HFFc6 (cell line): Measurements from ENCODE around the gene ACMSD. TPM values are rescaled to one million over a fixed set of nuclear protein-coding genes. Genes with fewer than 3 reads are reported as not detected.

ENCODE experiments used
- DNase-seq: peaks from one replicate; pipeline ENCODE4 v3.0.0-alpha.2; 2018
- H3K27ac Mint-ChIP-seq: 2 replicates; pipeline ENCODE4 v1.8.0; 2020; ENCODE audit warnings: mild to moderate bottlenecking, mixed read lengths
- H3K27me3 Mint-ChIP-seq: 2 replicates; pipeline ENCODE4 v1.8.0; 2021; ENCODE audit warnings: mild to moderate bottlenecking, moderate library complexity, mixed read lengths; ENCODE audit not compliant: insufficient read depth
- H3K36me3 Mint-ChIP-seq: 2 replicates; pipeline ENCODE4 v1.8.0; 2021; ENCODE audit warnings: low read depth, mixed read lengths
- H3K4me1 Mint-ChIP-seq: 2 replicates; pipeline ENCODE4 v1.8.0; 2020; ENCODE audit warnings: low read depth, mixed read lengths
- H3K4me3 Mint-ChIP-seq: 2 replicates; pipeline ENCODE4 v1.8.0; 2020; ENCODE audit warnings: mild to moderate bottlenecking, moderate library complexity, mixed read lengths
- H3K9me3 Mint-ChIP-seq: 2 replicates; pipeline ENCODE4 v1.8.0; 2020; ENCODE audit warnings: mild to moderate bottlenecking, mixed read lengths
- CTCF ChIP-seq: fragments of 200-600 bp; sonication (generic); IDR thresholded peaks from 2 replicates; pipeline ENCODE4 v1.5.0; 2021; ENCODE audit warnings: antibody characterized with exemption, mild to moderate bottlenecking
- total RNA-seq, 6 experiments: library from RNA; stranded (reverse); fragmentation: NEBNext Ultra II Directional; extraction: Animal tissue kit (Norgen Biotek cat#: 25700); gene quantifications; 2 replicates in 1 of 6; 3 replicates in 5 of 6; pipeline ENCODE4 v1.2.3, GENCODE V29; 2021

The ACMSD gene
- total RNA-seq, 6 experiments from 2014 or later: not detected

- H3K36me3 Mint-ChIP-seq: no peaks in the 10 kb centered on the region
- DNase-seq: no peak
- TF ChIP-seq CTCF: no peak
- H3K4me3 Mint-ChIP-seq: no peak overlapping the region
- no peak overlapping the region for H3K27ac Mint-ChIP-seq
- peaks cover 10% of the 10 kb centered on the region for H3K4me1 Mint-ChIP-seq
- H3K27me3 Mint-ChIP-seq: no peaks in the 10 kb centered on the region; the same call in 1 of the 2 replicates
- H3K9me3 Mint-ChIP-seq: no peaks in the 10 kb centered on the region; the same call in 1 of the 2 replicates
Measured at GRCh38 chr2:134910763-134911399, 72.5 kb downstream of the ACMSD start.

DNA sequence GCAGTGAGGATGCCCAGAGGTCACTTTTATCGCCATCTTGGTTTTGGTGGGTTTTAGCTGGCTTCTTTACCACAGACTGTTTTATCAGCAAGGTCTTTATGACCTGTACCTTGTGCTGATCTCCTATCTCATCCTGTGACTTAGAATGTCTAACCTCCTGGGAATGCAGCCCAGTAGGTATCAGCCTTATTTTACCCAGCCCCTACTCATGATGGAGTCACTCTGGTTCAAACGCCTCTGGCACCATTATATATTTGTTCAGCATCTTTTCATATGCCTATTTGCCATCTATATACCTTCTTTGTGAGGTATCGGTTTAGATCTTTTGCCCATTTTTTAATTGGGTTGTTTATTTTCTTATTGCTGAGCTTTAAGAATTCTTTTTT, 73.0 kb downstream of the ACMSD start:
- H3K9me3 Mint-ChIP-seq: no peaks in the 10 kb centered on the region; the same call in 1 of the 2 replicates
- peaks cover 10% of the 10 kb centered on the region for H3K4me1 Mint-ChIP-seq
- H3K36me3 Mint-ChIP-seq: no peaks in the 10 kb centered on the region
- no peak overlapping the region for H3K4me3 Mint-ChIP-seq
- no peak for DNase-seq
- H3K27ac Mint-ChIP-seq: no peak overlapping the region
- no peaks in the 10 kb centered on the region; the same call in 1 of the 2 replicates for H3K27me3 Mint-ChIP-seq
- no peak for TF ChIP-seq CTCF

- no peaks in the 10 kb centered on the region for H3K36me3 Mint-ChIP-seq
- TF ChIP-seq CTCF: no peak
- no peaks in the 10 kb centered on the region; the same call in 1 of the 2 replicates for H3K9me3 Mint-ChIP-seq
- DNase-seq: peak; percentile 53
- peaks cover 18% of the 10 kb centered on the region for H3K4me1 Mint-ChIP-seq
- no peak overlapping the region for H3K4me3 Mint-ChIP-seq
- no peaks in the 10 kb centered on the region; the same call in 1 of the 2 replicates for H3K27me3 Mint-ChIP-seq
- no peak overlapping the region for H3K27ac Mint-ChIP-seq
Measured at GRCh38 chr2:134912361-134912760, 73.9 kb downstream of the ACMSD start.

- Mint-ChIP-seq H3K4me1 (peaks cover 32% of the 10 kb centered on the region), H3K36me3 (peaks cover 13% of the 10 kb centered on the region), H3K4me3 (peak overlapping the region; percentile 96), H3K27me3 (no peaks in the 10 kb centered on the region), H3K9me3 (no peaks in the 10 kb centered on the region), H3K27ac (peak overlapping the region; percentile 97)
- TF ChIP-seq CTCF: no peak
- no peak for DNase-seq
Measured at GRCh38 chr2:134917360-134917865, 79.0 kb downstream of the ACMSD start.

DNA sequence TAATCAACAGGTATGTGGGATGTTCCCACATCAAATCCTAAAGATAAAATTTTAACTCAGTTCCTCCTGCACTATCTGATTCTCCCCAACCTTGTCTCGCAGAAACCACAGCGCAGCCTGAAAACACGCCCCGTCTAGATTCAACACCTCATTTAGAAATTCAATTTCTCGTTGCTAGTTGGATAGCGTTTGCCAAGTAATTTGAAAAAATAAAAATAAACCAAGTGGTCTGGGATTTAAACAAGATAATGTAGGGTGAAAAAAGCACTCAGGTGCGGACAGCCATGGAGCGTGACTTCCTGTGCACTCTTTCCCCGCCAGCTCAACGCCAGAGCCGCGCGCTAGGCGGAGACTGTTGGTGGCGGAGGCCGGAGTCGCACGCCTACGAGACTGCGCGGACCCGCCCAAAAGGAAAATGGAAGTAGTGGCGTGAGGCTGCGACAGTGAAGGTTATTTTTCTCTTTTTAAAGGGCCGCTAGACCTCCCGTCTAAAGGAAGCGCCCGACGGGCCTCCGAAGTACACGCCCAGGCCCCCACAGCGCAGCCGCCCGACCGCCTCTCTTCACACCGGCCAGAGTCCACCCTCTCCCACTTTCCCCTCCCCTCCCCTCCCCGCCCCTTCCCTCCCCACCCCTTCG, 79.6 kb downstream of the ACMSD start:
- peaks cover 33% of the 10 kb centered on the region for H3K4me1 Mint-ChIP-seq
- no peak for DNase-seq
- H3K36me3 Mint-ChIP-seq: peaks cover 13% of the 10 kb centered on the region
- peak; percentile 52 for TF ChIP-seq CTCF
- H3K27ac Mint-ChIP-seq: peak overlapping the region; percentile 97
- no peaks in the 10 kb centered on the region for H3K9me3 Mint-ChIP-seq
- peak overlapping the region; percentile 96 for H3K4me3 Mint-ChIP-seq
- H3K27me3 Mint-ChIP-seq: no peaks in the 10 kb centered on the region
